HG03103 (cell line): ENCODE measurements around the gene MFGE8.

Source experiments
- ATAC-seq: cut with Tn5 transposase; IDR thresholded peaks from one replicate; pipeline ENCODE4 v1.9.1; 2021; ENCODE audit warnings: low read depth; ENCODE audit not compliant: unreplicated experiment

MFGE8 gene

DNA sequence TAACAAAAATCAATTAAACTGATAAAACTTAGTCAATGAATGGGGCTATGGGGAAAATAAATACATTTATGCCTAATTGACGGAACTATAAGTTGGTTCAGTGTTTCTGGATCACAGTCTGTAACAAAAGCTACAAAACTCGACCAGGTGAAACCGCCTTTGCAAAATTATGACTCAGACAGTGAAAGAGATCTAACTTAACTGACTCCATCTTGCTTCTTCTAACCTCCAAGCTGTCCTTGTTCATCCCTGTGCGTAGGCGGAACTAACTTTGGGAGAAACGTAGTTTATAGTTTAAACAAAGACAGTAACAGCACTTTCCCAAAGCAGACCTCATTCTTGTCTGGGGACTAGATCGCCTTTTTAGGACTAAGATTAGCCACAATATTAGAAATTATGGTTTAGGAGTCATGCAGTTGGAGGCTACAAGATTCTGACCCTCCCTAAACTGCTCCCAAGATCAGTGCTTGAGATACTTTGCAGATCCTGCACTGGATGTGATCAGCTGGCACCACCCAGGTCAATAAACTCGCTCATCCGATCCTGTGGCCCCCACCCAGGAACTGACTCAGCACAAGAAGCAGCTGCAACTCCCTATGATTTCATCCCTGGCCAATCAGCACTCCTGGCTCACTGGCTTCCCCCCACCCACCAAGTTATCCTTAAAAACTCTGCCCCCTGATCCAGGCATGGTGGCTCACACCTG, 7.2 kb upstream of the MFGE8 start:
- no peak for ATAC-seq

DNA sequence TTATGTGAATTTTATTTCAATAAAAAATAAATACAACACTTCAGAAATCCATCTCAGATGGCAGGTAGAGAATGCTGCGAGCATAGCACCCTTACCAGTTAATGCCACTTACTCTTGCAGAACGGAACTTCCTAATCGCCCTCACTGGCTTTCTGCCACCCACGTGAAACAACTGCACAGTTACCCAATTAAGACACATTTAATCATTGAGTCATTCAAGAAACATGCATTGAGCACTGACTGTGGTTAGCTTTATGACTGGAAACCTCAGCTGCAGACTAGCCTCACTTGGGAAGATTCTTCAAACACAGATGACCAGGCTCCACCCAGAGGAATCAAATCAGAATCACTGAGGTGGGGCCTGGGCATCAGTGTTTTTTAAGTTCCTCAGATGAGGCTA, 5.6 kb upstream of the MFGE8 start:
- ATAC-seq: peak; percentile 55

GRCh38 chr15:88917760-88918159, 4.6 kb upstream of the MFGE8 start:
- no peak for ATAC-seq

DNA sequence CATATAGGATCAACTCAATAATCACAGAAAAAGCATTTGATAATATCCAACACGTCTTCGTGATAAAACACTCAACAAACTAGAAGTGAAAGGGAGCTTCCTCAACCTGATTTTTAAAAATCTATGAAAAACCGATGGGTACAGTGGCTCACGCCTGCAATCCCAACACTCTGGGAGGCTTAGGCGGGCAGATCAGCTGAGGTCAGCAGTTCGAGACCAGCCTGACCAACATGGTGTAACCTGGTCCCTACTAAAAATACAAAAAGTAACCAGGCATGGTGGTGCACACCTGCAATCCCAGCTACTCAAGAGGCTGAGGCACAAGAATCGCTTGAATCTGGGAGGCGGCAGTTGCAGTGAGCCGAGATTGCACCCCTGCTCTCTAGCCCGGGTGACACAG, 2.2 kb upstream of the MFGE8 start:
- ATAC-seq: no peak

GRCh38 chr15:88913850-88914169, 631 bp upstream of the MFGE8 start:
- no peak for ATAC-seq

DNA sequence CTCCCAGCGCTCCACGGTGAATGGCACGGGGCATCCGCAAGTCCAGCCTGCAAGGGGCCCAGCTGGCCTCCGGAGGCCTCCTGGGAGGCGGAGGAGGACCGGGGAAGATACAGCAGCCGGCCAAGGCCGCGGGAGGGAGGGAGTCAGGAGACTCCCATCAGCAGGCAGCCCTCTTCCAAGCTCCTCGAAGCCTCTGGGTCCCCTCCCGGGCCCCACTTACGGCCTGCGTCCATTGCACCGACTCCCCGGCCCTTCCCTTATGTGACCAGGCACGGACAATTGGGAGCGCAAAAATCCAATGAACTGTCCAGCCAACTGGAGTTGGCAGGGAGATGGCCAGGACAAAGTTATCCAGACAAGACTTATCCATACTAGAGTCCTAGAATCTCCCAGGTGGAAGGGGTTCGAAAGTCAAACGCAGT, 668 bp downstream of the MFGE8 start:
- no peak for ATAC-seq

GRCh38 chr15:88911766-88912118, 1.4 kb downstream of the MFGE8 start:
- ATAC-seq: no peak

- ATAC-seq: no peak
These were observed 3.0 kb downstream of the MFGE8 start for GRCh38 chr15:88909956-88910831.

GRCh38 chr15:88908697-88909621, 4.2 kb downstream of the MFGE8 start:
- ATAC-seq: no peak

DNA sequence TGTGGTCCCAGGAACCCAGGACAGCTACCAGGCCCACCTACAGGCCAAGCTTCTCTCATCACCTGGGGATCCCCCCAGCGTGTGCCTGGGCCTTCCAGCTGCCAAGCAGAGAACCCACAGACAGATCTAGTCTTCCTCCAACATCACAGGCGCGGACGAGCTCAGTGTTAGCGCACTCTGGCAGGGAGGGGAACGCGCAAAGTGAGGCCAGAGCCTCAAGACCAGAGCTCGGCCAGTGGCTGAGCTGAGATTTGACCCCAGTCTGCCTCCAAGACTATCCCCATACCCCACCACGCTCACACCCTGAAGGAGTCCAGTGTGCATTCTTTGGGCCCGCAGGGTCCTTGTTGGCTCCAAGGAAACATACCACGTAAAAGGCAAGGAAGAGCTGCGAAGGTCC, 5.1 kb downstream of the MFGE8 start:
- ATAC-seq: no peak

DNA sequence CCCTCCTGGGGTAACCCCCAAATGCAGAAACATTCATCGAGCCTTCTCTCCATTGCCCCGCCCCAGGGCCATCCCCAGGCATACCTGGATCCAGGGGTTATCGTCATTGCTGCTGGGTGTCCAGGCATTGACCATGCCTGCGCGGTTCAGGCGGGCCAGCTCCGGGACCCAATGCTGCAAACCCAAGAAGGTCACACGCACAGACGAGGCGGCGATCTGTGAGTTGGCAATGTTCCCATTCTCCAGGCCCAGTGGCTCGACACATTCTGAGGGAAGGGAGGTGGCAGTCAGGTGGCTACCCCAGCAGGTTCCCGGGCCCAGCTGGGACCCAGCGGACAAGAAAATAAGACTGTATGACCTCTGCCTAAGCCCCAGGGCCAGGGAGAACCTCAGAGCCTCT, 6.1 kb downstream of the MFGE8 start:
- no peak for ATAC-seq

DNA sequence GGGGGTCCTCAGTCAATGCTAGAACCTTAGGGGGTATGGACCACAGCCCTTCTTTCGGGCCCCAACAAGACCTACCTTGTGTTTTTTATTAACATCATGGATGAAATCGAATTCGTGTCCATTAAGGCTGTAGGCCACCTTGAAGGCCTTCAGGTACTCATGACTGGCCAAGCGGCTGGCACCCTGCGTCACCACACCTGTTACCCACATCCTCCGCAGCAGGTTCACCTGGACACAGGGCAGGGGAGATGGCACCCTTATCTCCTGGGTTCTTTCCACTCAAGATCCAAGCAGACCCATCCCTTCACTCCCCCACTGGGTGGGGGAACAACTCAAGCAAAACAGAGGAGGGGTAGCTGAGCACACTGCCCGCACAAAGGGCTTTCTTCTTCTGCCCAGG, 6.6 kb downstream of the MFGE8 start:
- ATAC-seq: no peak

GRCh38 chr15:88906130-88906529, 7.0 kb downstream of the MFGE8 start:
- no peak for ATAC-seq

DNA sequence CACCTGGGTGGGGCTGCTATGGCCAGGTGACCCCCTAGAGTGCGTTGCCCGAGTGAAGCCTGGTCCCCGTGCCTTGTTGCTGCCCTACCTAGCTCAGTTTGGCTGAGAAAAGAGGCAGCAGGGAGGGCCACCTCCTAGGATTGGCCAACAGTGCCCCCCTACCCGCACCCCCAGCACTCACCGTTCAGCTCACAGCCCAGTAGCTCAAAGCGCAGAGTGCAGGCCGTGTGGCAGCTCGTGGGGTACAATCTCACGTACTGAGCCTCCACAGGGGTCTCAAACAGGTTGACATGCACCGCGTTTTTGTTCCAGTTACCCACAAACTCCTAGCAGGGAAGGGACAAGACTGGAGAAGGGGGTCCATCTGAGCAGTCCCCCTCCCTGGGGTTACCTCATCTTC, 7.6 kb downstream of the MFGE8 start:
- no peak for ATAC-seq

DNA sequence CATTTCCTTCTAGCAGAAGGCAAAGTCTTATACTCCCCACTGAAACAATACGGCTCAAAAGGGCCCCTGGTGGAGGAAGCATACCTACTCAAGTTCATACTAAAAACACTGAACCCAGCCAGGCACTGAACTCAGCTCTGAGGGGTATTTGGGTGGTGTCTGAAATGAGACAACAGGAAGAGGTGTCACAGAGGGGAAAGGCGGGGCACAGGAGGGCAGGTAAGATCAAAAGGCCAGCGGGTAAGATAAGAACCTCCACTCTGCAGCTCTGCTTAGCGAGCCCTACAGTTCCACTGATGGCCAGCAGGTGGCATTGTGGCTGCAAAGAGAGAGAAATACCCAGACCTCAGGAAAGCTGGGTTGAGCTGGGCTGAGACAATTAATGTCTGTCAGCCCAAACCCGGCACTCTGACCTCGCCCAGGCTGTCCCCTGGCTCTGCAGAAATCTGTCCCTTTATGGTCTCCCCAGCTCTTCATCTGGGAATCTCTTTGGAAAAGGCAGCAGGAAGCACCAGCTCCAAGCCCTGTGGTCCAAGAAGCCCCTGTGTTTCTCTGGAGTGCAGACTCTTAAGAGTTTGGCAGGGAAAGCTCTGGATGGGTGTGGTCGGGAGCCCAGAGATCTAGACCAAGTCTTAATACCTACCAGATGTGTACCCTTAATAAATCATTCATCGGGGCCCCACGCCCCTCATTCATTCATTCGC, 8.4 kb downstream of the MFGE8 start:
- peak; percentile 65 for ATAC-seq

- no peak for ATAC-seq
These were observed 8.9 kb downstream of the MFGE8 start for GRCh38 chr15:88904257-88904623.

GRCh38 chr15:88902846-88903245, 10.3 kb downstream of the MFGE8 start:
- no peak for ATAC-seq

DNA sequence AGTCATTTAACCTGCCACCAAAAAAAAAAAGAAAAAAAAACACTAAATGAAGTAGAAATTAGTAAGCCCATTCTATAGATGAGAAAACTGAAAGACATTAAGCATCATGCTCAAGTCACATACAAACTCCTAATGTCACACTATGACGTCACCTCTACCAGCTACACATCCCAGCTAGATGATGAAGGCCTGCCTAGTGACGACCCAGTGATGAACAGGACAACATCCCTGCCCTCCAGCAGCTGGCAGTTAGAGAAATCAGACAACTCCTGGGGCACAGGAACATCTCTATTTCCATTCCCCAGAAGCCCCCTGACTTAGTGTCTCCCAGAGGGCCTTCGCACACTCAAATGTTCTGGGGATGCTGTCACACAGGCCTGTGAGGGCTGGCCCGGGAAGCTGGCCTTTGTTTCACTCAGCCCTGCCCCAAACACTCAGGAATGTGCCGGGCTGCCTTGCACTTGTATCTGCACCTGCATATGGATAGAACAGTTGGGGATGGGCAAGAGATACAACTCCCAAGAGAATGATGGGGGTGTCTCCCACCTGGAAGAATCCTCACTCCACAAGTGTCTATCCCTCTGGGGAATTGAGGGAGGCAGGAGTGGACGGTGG, 10.9 kb downstream of the MFGE8 start:
- ATAC-seq: no peak

- no peak for ATAC-seq
These were observed 11.5 kb downstream of the MFGE8 start for GRCh38 chr15:88901508-88902220.

DNA sequence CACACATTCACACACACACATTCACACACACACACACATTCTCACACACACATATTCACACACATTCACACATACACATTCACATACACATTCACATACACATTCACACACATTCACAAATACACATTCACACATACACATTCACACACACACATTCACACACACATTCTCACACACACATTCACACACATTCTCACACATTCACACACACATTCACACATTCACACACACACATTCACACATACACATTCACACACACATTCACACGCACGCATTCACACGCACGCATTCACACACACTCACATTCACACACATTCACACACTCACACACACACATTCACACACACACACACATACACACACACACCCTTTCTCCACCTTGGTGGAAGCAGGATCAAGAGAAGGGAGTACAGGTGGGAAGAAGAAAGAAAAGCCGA, 12.2 kb downstream of the MFGE8 start:
- ATAC-seq: no peak
